T-helper 1 cell (primary cell): ENCODE measurements around the gene WDR73.

Experiments
- DNase-seq, 5 donors: peaks; one replicate each; pipeline ENCODE4 v3.0.0-alpha.2; 2012 to 2020

The WDR73 gene

GRCh38 chr15:84609818-84610525 is 44.1 kb downstream of the WDR73 start:
- no peak for DNase-seq

DNA sequence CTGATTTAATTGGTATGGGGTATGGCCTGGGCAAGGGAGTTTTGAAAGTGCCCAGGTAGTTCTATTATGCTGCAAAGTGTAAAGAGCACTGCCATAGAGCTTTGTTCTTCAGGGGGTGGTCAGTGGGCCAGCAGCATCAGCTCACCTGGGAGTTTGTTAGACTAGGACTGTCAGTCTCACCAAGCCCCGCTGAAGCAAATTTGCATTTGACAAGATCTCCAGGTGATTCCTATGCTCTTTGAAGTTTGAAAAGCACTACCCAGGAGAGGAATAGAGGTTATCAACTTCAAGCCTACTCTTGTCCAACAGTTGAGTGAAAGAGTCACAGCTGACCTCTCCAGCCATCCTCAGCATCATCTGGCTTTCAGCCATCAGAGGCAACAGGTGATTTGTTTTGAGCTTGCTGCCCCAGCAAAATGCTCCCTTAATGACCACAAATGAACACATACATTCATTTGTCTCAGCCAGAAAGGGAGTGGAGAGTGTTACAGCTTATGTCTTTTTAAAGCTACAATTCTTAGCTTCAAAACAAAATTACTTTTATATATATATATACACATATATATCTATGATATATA is 45.3 kb downstream of the WDR73 start:
- no peak for DNase-seq

- no peak for DNase-seq
Measured at GRCh38 chr15:84606653-84607120, 47.4 kb downstream of the WDR73 start.

DNA sequence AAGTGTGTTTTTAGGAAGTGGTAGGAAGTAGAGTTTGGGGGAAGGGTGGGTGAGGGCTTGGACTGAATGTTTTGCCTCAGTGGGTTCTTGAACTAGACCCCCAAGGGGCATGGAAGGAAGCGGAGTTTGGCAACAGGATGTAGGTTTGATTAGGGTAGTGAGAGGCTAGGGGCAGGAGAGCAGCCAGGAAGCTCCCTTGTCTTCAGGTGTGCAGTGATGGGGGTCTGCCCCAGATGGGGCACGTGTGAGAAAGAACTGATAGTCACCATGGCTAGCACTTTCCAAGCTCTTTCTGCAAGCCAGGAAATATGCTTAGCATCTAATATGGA is 48.6 kb downstream of the WDR73 start:
- no peak for DNase-seq

DNA sequence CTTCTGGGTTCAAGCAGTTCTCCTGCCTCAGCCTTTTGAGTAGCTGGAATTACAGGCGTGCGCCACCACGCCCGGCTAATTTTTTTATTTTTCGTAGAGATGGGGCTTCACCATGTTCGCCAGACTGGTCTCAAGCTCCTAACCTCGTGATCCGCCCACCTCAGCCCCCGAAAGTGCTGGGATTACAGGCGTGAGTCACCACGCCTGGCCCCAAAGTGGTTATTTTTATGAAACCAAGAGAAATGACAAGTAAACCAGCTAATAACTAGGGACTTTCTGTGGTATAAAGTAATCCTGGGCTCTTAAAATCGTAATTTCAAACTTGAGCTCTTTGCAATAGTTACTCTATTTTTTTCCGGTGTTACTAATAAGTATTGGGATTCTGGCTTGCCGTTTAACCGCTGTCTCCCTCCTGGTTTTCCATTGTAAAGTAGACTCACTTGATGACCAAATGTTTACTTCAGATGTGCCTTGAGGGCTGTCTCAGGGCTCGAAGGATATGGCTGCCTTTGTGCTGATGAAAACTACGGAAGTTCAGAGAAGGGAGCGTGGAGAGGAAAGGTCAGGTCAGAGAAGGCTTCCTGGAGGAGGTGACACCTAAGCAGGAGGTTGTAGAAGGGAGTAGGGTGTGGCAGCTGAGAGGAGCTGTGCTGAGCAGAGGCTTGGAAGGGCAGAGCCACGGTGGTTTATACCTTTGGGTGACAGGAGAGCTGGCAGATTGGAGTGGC is 49.1 kb downstream of the WDR73 start:
- DNase-seq: peak in 1 of 5 donors; percentile 35

DNA sequence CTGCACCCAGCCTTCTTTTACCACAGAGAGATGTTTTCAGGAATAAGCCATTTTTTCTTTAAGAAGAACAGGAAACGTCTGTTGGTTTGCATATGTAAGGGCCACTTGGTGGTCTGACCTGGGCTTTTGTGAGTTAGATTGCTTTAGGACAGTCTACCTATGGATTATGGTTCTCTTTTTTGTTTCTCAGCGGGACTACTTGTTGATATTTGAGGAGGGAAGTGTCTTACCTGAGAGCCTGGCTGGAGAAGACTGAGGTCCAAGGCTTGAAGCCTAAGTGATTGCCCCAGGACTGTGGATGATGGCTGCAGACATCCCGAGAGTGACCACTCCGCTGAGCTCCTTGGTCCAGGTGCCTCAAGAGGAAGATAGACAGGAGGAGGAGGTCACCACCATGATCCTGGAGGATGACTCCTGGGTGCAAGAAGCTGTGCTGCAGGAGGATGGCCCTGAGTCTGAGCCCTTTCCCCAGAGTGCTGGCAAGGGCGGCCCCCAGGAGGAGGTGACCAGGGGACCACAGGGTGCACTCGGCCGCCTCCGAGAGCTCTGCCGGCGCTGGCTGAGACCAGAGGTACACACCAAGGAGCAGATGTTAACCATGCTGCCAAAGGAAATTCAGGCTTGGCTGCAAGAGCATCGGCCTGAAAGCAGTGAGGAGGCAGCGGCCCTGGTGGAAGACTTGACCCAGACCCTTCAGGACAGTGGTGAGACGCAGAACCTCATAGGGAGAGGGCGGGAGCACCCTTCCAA is 50.3 kb downstream of the WDR73 start:
- no peak for DNase-seq

- DNase-seq: no peak
Measured at GRCh38 chr15:84601555-84601838, 52.6 kb downstream of the WDR73 start.

DNA sequence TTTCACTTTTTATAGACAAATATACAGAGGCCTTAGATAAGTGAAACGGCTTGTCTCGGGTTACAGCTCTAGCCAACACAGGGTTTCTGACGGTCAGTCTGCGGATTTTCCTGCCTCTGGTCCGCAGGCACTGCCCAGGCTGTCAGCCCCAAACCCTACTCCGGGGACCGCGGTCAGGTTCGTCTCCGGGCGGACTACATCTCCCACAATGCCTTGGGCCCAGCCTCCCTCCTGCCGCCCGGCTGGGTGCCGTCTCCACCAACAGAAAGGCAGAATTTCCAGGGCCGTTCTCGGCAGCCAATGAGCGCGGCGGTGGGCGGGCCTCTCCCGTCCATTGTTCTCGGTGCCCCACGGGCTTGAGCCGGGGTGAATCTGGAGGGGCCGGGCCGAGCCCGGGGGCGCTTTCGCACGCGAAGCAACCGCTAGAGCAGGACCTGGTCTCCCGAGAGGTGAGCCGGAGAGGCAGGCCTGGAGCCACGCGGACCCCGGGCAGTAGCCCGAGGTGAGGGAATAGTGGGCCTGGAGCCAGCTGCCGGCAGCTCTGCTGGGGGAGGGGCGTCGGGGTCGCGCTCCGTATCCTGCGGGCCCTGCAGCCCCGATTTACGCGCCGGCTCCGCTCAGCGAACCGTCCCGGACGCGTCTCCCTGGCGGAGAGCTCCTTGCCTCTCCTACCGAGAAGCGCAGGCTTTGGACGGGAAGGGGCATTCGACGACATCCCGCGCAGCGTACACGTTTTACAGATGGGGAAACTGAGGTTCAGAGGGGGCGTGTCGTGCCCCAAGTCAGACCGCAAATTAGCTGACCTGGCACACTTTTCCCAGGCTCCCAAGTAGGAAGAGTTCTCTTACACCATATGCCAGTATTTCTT is 53.2 kb downstream of the WDR73 start, which contains the start of gene ZSCAN2:
Gene ZSCAN2, plus strand, starts transcription at position 323 of the 868 bp plus-strand sequence. CDS start 2,919 bp downstream, outside the sequence.
- DNase-seq: peak; percentile 81 to 93 (median 89)

DNA sequence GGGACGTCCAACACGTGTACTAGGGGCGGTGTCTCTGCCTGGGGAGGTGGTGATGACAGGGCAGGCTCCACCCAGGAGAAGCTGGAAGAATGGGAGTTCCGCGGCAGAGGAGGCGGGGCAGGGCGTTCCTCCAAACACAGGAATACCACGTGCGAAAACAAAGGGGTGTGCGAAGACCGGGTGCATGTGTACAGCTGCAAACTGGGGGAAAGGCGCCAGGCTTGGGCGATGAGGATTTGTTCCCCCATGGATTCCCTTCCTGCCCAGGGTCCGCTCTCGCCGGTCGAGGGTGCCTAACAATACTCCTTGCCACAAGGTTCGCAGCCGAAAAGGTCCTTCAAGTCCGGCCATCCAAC is 53.8 kb downstream of the WDR73 start:
- peak; percentile 30 to 49 (median 44) for DNase-seq

DNA sequence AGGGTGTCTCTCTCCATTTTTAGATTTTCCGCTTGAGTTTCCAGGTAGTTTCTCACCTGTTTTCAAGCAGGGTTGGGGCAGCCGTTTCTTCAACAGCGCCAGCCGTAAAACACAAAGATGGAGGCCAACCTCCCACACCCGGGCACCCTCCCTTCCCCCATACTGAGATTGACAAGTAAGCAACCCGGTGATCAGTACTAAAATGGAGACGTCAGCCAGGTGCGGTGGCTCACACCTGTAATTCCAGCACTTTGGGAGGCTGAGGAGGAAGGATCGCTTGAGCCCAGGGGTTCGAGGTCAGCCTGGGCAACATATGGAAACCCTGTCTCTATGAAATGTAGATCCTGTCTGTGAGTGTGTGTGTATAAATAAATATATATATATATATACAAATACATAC is 54.2 kb downstream of the WDR73 start:
- no peak for DNase-seq

- peak in 1 of 5 donors; percentile 49 for DNase-seq
Measured at GRCh38 chr15:84598993-84599392, 55.1 kb downstream of the WDR73 start.

DNA sequence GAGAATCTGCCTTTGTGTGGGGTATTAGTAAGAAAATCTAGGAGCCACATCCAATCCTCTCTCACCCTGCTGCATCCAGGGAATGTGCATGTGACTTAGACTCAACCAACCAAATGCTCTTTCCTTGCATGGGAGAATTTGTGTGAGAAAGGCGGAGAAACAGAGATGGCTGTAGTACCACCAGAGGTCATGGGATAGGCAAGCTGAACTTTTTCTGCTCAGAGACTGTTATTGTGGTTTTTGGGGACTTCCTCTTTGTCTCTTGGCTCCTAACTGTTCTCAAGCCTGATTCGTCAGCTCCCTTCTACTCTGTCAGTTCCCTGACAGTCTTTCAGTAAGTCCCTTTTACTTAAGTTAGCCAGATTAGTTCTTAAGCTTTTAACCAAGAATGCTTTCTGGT is 55.8 kb downstream of the WDR73 start:
- peak in 3 of 5 donors; percentile 7 to 77 (median 18) for DNase-seq

- DNase-seq: no peak
Measured at GRCh38 chr15:84597296-84597695, 56.8 kb downstream of the WDR73 start.

DNA sequence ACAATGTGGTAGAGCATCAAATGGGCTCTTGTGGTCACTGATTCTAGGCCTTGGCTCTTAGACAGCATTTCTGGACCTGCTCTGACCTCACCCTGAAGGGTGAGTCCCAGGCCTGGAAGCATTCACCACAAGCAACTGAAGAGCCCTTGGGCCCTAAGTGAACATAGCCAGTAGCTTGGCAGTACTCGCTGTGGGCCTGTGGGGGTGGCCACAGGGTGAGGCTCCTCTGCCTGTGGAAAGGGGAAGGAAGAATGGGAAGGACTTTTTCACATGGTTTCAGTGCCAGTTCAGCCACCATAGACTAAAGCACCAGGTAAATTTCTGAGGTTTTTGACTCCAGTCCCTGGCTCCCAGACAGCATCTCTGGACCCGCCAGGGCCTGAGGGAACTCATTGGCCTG is 58.4 kb downstream of the WDR73 start:
- DNase-seq: no peak

GRCh38 chr15:84594617-84595290 is 59.3 kb downstream of the WDR73 start:
- no peak for DNase-seq

GRCh38 chr15:84591815-84592214 is 62.3 kb downstream of the WDR73 start:
- no peak for DNase-seq

DNA sequence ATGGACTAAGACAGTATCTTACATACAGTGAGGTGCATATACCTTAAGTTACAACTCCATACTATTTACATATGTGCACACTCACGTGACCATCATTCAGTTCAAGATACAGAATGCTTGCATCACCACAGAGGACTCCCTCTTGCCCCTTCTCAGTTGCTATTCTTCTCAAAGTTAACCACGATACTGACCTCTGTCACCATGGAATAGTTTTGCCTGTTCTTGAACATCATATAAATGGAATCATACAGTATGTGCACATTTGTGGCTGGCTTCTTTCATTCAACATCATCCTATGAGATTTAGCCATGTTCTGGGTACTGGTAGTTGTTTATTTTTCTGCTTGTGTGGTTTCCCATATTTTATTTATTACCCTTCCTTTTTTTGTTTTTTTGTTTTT is 63.7 kb downstream of the WDR73 start:
- no peak for DNase-seq
